Measurements from ENCODE around the gene ZBTB17. TPM values are rescaled to one million over a fixed set of nuclear protein-coding genes. Genes with fewer than 3 reads are reported as not detected.

Gene ZBTB17
- total and polyA plus RNA-seq, 9 of the 15 experiments (the other 6 are each of a cell fraction or from before 2014, with no cell fraction given): 1.1 to 53.4 (median 29.6) TPM

- TF ChIP-seq CHAMP1 (IDR thresholded peaks at IDR 0.05) (no peak), ZNF75A (CRISPR knock-in tag; IDR thresholded peaks at IDR 0.05) (no peak), BRD4 (IDR thresholded peaks at IDR 0.05) (no peak), SRSF3 (IDR thresholded peaks at IDR 0.05; ENCODE audit: insufficient read depth, low read length) (no peak), ARID1B (IDR thresholded peaks at IDR 0.05) (no peak), ZNF830 (CRISPR knock-in tag; IDR thresholded peaks at IDR 0.05) (no peak), ZBTB43 (CRISPR knock-in tag; IDR thresholded peaks at IDR 0.05) (no peak), NR2C2 (CRISPR knock-in tag; IDR thresholded peaks at IDR 0.05) (peak; percentile 78), NR2C2 (tag; IDR thresholded peaks at IDR 0.05) (peak; percentile 85), POLR3A (IDR thresholded peaks at IDR 0.05; ENCODE audit: borderline replicate concordance, extremely low read depth, insufficient read depth, insufficient read length) (no peak), ZNF592 (IDR thresholded peaks at IDR 0.05) (peak; percentile 43; the same call in 1 of the 2 replicates), KHSRP (IDR thresholded peaks at IDR 0.05) (no peak), RBM14 (IDR thresholded peaks at IDR 0.05; ENCODE audit: borderline replicate concordance, insufficient read depth, low read depth, low read length) (no peak), ZNF445 (CRISPR knock-in tag; IDR thresholded peaks at IDR 0.05; ENCODE audit: low read depth) (no peak), HDGF (IDR thresholded peaks at IDR 0.05) (peak; percentile 97), SPI1 (IDR thresholded peaks at IDR 0.05; ENCODE audit: borderline replicate concordance, low read depth, low read length) (no peak), CEBPB (tag; IDR thresholded peaks at IDR 0.05) (peak; percentile 87), ETV5 (CRISPR knock-in tag; IDR thresholded peaks at IDR 0.05; ENCODE audit: low read depth) (peak; percentile 20; the same call in 1 of the 2 replicates), NCOA1 (IDR thresholded peaks at IDR 0.05; ENCODE audit: low read depth) (no peak)
Observed at GRCh38 chr1:16012590-16013219, 36.8 kb upstream of the ZBTB17 start (continued).

Data from K562 (cell line).